MCF 10A (cell line): ENCODE measurements around the gene SNX13. TPM values are rescaled to one million over a fixed set of nuclear protein-coding genes. Genes with fewer than 3 reads are reported as not detected.

Experiments used
- BruUV-seq: library from RNA; stranded (reverse); fragments of 400-500 nt; replicated peaks from 2 replicates; lab custom pipeline; 2021; lab: Mats Ljungman, UMichigan
- CTCF ChIA-PET: fragments of 300-600 bp; sonication (Branson Sonifier 250); formaldehyde crosslinking; extraction: SDS; loops from one replicate; lab custom pipeline; 2021; ENCODE audit warnings: antibody characterized with exemption, inconsistent platforms; lab: Yijun Ruan, JAX
- POLR2A ChIA-PET: fragments of 300-600, 350-650 bp; sonication (Branson Sonifier 250); formaldehyde crosslinking; extraction: SDS; loops from one replicate; lab custom pipeline; 2020; ENCODE audit warnings: antibody characterized with exemption, inconsistent platforms; lab: Yijun Ruan, JAX
- DNase-seq: peaks from one replicate; pipeline ENCODE4 v3.0.0-alpha.2; 2018; ENCODE audit not compliant: unreplicated experiment
- H3K27ac Mint-ChIP-seq: one replicate; pipeline ENCODE4 v1.8.0; 2022; ENCODE audit warnings: mild to moderate bottlenecking, low read depth, mixed read lengths; ENCODE audit not compliant: unreplicated experiment
- H3K27me3 Mint-ChIP-seq: one replicate; pipeline ENCODE4 v1.8.0; 2022; ENCODE audit warnings: mixed read lengths; ENCODE audit not compliant: insufficient read depth, unreplicated experiment
- H3K36me3 Mint-ChIP-seq: one replicate; pipeline ENCODE4 v1.8.0; 2022; ENCODE audit warnings: mild to moderate bottlenecking, moderate library complexity, mixed read lengths; ENCODE audit not compliant: insufficient read depth, unreplicated experiment
- H3K4me1 Mint-ChIP-seq: one replicate; pipeline ENCODE4 v1.8.0; 2022; ENCODE audit warnings: mixed read lengths; ENCODE audit not compliant: insufficient read depth, unreplicated experiment
- H3K4me3 Mint-ChIP-seq: one replicate; pipeline ENCODE4 v1.8.0; 2022; ENCODE audit warnings: mild to moderate bottlenecking, moderate library complexity, mixed read lengths; ENCODE audit not compliant: unreplicated experiment
- H3K9me3 Mint-ChIP-seq: one replicate; pipeline ENCODE4 v1.8.0; 2022; ENCODE audit warnings: mixed read lengths; ENCODE audit not compliant: unreplicated experiment
- intact Hi-C: fragments of 100-400 bp; cut with micrococcal nuclease; formaldehyde crosslinking; loops from 2 replicates; pipeline ENCODE4 v1.14.1; 2022
- total RNA-seq: library from RNA; stranded (reverse); gene quantifications from 2 replicates; pipeline ENCODE4 v1.2.3, GENCODE V29; 2022
- TF ChIP-seq, protein P1 (sequence below): fragments of 200-600 bp; IDR thresholded peaks from one replicate; pipeline ENCODE4 v1.8.0; 2022; ENCODE audit warnings: antibody characterized with exemption, mild to moderate bottlenecking; ENCODE audit not compliant: unreplicated experiment

SNX13 gene
- total RNA-seq, 1 experiment from 2014 or later, result 38.5 TPM

DNA sequence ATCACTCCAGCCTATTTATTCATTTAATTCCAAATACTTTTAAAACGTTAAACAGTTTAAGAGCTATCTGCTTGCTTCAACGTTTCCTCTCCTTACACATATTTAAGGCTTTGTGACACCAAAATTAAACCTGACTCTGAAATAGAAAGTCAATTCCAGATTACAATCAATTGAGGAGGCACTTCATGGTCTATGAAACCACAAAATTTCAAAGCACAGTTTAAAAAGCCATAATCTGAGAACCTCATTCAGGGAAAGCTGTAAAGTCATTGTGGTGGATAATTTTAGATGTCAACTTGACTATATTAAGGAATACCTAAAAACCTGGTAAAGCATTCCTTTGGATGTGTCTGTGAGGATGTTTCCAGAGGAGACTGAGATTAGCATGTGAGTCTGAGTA, 6.2 kb downstream of the SNX13 start:
- no peaks in the 10 kb centered on the region for H3K9me3 Mint-ChIP-seq
- no peaks in the 10 kb centered on the region for H3K27me3 Mint-ChIP-seq
- no peaks in the 10 kb centered on the region for H3K36me3 Mint-ChIP-seq
- no TSS peak for BruUV-seq
- CTCF ChIA-PET, result interaction anchor here (0.6 kb wide), 1 partner anchor 209 kb away, joined by 6 read pairs; no protein-coding TSS in a partner anchor
- no peak overlapping the region for H3K4me3 Mint-ChIP-seq
- TF ChIP-seq, protein P1, sequence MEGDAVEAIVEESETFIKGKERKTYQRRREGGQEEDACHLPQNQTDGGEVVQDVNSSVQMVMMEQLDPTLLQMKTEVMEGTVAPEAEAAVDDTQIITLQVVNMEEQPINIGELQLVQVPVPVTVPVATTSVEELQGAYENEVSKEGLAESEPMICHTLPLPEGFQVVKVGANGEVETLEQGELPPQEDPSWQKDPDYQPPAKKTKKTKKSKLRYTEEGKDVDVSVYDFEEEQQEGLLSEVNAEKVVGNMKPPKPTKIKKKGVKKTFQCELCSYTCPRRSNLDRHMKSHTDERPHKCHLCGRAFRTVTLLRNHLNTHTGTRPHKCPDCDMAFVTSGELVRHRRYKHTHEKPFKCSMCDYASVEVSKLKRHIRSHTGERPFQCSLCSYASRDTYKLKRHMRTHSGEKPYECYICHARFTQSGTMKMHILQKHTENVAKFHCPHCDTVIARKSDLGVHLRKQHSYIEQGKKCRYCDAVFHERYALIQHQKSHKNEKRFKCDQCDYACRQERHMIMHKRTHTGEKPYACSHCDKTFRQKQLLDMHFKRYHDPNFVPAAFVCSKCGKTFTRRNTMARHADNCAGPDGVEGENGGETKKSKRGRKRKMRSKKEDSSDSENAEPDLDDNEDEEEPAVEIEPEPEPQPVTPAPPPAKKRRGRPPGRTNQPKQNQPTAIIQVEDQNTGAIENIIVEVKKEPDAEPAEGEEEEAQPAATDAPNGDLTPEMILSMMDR, result no peak
- no peak for DNase-seq
- POLR2A ChIA-PET, result interaction anchor here (0.6 to 1.7 kb wide), 4 partner anchors 14 to 630 kb away, joined by 3 to 4 read pairs (median 4); no protein-coding TSS in a partner anchor
- no peak overlapping the region for H3K27ac Mint-ChIP-seq
- intact Hi-C loops, result no loop called here
- peaks cover 29% of the 10 kb centered on the region for H3K4me1 Mint-ChIP-seq

DNA sequence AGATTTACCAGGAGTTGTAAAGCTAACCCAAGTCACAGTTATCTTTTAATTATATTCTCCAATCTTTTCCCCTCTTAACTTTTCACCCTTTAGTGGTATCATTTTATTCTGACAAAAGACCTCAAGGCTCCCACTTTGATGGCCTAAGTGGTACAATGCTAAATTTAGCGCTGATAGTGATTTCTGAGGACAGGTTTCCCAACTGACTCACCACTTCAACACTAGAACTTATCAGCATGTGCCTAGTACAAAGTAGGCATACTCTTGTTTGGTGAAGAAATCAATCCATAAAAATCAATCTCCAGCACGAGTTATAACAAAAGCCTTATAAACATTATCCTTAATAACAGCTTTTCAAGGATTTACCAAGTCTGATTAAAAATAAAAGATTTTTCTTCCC, 7.5 kb downstream of the SNX13 start:
- CTCF ChIA-PET, result interaction anchor here (0.9 kb wide), 1 partner anchor 21 kb away, joined by 3 read pairs; no protein-coding TSS in a partner anchor
- H3K27ac Mint-ChIP-seq, result no peak overlapping the region
- POLR2A ChIA-PET, result interaction anchor here (1.7 kb wide), 1 partner anchor 13 kb away, joined by 4 read pairs; no protein-coding TSS in a partner anchor
- TF ChIP-seq, protein P1, result no peak
- no peak for DNase-seq
- H3K36me3 Mint-ChIP-seq, result no peaks in the 10 kb centered on the region
- peaks cover 28% of the 10 kb centered on the region for H3K4me1 Mint-ChIP-seq
- H3K27me3 Mint-ChIP-seq, result no peaks in the 10 kb centered on the region
- intact Hi-C loops, result no loop called here
- no peaks in the 10 kb centered on the region for H3K9me3 Mint-ChIP-seq
- BruUV-seq, result no TSS peak
- no peak overlapping the region for H3K4me3 Mint-ChIP-seq

DNA sequence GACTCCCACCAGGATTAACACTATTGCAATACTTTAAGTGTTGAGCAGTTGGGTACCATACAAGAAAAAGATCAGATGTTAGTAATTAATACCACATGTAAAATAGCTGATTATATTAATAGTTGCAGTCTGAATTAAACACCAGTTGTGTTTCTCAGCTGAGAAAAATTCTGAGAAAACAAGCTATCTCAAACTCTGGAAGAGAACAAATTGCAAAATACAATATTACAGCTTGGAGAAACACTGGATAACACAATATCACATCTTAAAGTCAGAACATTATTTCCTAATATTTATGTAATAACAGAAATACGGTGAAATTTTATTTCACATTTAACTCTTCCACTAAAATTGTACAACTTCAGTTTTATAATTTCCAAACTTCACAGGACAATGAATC, 9.2 kb downstream of the SNX13 start:
- no peak overlapping the region for H3K4me3 Mint-ChIP-seq
- DNase-seq, result no peak
- ChIA-PET POLR2A (interaction anchor here (0.8 to 1.2 kb wide), 2 partner anchors 9 to 10 kb away, joined by 3 read pairs; no protein-coding TSS in a partner anchor), CTCF (interaction anchor here (0.7 kb wide), 1 partner anchor 203 kb away, joined by 3 read pairs; no protein-coding TSS in a partner anchor)
- intact Hi-C loops, result no loop called here
- H3K4me1 Mint-ChIP-seq, result peaks cover 15% of the 10 kb centered on the region
- H3K36me3 Mint-ChIP-seq, result no peaks in the 10 kb centered on the region
- BruUV-seq, result no TSS peak
- TF ChIP-seq, protein P1, result no peak
- no peaks in the 10 kb centered on the region for H3K27me3 Mint-ChIP-seq
- H3K9me3 Mint-ChIP-seq, result no peaks in the 10 kb centered on the region
- no peak overlapping the region for H3K27ac Mint-ChIP-seq

DNA sequence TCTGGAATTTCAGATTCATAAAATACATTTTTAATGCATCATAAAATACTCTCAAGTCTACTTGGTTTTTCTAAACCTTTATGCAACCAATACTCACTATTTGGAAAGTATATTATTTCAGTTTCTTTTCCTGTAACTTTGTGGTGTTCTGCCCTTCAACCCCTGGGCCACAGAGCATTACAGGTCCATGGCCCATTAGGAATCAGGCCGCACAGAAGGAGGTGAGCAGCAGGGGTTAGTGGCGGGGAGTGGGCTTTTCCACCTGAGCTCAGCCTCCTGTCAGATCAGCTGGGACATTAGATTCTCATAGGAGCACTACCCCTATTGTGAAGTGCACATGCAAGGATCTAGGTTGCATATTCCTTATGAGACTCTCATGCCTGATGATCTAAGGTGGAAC, 9.7 kb downstream of the SNX13 start:
- Mint-ChIP-seq H3K9me3 (no peaks in the 10 kb centered on the region), H3K36me3 (no peaks in the 10 kb centered on the region), H3K4me1 (peaks cover 15% of the 10 kb centered on the region), H3K27ac (no peak overlapping the region), H3K27me3 (no peaks in the 10 kb centered on the region), H3K4me3 (no peak overlapping the region)
- no peak for DNase-seq
- no TSS peak for BruUV-seq
- POLR2A ChIA-PET, result interaction anchor here (1.2 kb wide), 1 partner anchor 9 kb away, joined by 3 read pairs; no protein-coding TSS in a partner anchor
- TF ChIP-seq, protein P1, result no peak
- intact Hi-C loops, result no loop called here
- CTCF ChIA-PET, result interaction anchor here (0.7 kb wide), 1 partner anchor 202 kb away, joined by 3 read pairs; no protein-coding TSS in a partner anchor
